Central memory CD8-positive, alpha-beta T cell (primary cell): Measurements from ENCODE around the gene BCL7A.
"Not testable (repeated sequence)": the region's sequence is repeated elsewhere in the genome, so short reads cannot be mapped to it uniquely, and the experiment has no call there.

Experiments
- ATAC-seq: fragments of 150-1000 bp; cut with Tn5 transposase; replicated peaks from 2 replicates; pipeline ENCODE4 v1.10.0; 2022; ENCODE audit warnings: mild to moderate bottlenecking, moderate FRiP score, moderate number of reproducible peaks; ENCODE audit not compliant: poor library complexity, severe bottlenecking; ENCODE audit errors: extremely low read depth
- DNase-seq, 2 donors: peaks; one replicate each; pipeline ENCODE4 v3.0.0; 2021; ENCODE audit warnings: low spot score in 2 of 2
- H3K27ac Mint-ChIP-seq: one replicate; pipeline ENCODE4 v1.8.0; 2022; ENCODE audit warnings: low read depth, mild to moderate bottlenecking, moderate library complexity, mixed read lengths
- H3K27me3 Mint-ChIP-seq: one replicate; pipeline ENCODE4 v1.8.0; 2022; ENCODE audit warnings: mixed read lengths
- H3K36me3 Mint-ChIP-seq: one replicate; pipeline ENCODE4 v1.8.0; 2022; ENCODE audit warnings: mild to moderate bottlenecking, moderate library complexity, mixed read lengths; ENCODE audit not compliant: insufficient read depth
- H3K4me1 Mint-ChIP-seq: one replicate; pipeline ENCODE4 v1.8.0; 2022; ENCODE audit warnings: mixed read lengths
- H3K4me3 Mint-ChIP-seq: one replicate; pipeline ENCODE4 v1.8.0; 2022; ENCODE audit warnings: mild to moderate bottlenecking, moderate library complexity, mixed read lengths
- H3K9me3 Mint-ChIP-seq: one replicate; pipeline ENCODE4 v1.8.0; 2022; ENCODE audit warnings: mixed read lengths

Gene BCL7A

DNA sequence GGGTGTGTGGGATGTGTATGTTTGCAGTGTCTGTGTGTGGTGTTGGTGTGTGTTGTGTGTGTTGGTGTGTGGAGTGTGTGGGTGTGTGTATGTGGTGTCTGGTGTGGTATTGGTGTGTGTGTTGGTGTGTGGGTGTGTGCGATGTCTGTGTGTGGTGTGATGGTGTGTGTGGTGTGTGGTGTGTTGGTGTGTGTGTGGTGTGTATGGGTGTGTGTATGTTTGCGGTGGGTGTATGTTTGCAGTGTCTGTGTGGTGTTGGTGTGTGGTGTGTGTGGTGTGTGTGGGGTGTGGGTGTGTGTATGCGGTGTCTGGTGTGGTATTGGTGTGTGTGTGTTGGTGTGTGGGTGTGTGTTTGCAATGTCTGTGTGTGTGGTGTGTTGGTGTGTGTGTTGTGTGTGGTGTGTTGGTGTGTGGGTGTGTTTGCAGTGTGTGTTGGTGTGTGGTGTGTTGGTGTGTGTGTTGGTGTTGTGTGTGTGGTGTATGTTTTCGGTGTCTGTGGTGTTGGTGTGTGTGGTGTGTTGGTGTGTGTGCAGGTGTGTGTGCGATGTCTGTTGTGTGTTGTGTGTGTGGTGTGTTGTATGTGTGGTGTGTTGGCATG lies 72.6 kb downstream of the BCL7A start:
- Mint-ChIP-seq H3K27me3 (no peaks in the 10 kb centered on the region), H3K4me3 (no peak overlapping the region), H3K27ac (no peak overlapping the region), H3K4me1 (peaks cover 30% of the 10 kb centered on the region), H3K36me3 (peaks cover 6% of the 10 kb centered on the region), H3K9me3 (no peaks in the 10 kb centered on the region)
- DNase-seq: no peak
- no peak for ATAC-seq

- DNase-seq (no peak), ATAC-seq (no peak)
- no peaks in the 10 kb centered on the region for H3K9me3 Mint-ChIP-seq
Measured at GRCh38 chr12:122094735-122095631, 73.3 kb downstream of the BCL7A start.

GRCh38 chr12:122096014-122096413 lies 74.3 kb downstream of the BCL7A start:
- H3K27ac Mint-ChIP-seq: no peak overlapping the region
- ATAC-seq (no peak), DNase-seq (no peak)
- H3K36me3 Mint-ChIP-seq: peaks cover 7% of the 10 kb centered on the region
- no peaks in the 10 kb centered on the region for H3K9me3 Mint-ChIP-seq
- H3K4me1 Mint-ChIP-seq: peaks cover 40% of the 10 kb centered on the region
- no peaks in the 10 kb centered on the region for H3K27me3 Mint-ChIP-seq
- no peak overlapping the region for H3K4me3 Mint-ChIP-seq

More at GRCh38 chr12:122094735-122095631, 73.3 kb downstream of the BCL7A start:
- Mint-ChIP-seq H3K27me3 (no peaks in the 10 kb centered on the region), H3K27ac (no peak overlapping the region), H3K4me1 (peaks cover 38% of the 10 kb centered on the region), H3K36me3 (peaks cover 7% of the 10 kb centered on the region), H3K4me3 (no peak overlapping the region)

DNA sequence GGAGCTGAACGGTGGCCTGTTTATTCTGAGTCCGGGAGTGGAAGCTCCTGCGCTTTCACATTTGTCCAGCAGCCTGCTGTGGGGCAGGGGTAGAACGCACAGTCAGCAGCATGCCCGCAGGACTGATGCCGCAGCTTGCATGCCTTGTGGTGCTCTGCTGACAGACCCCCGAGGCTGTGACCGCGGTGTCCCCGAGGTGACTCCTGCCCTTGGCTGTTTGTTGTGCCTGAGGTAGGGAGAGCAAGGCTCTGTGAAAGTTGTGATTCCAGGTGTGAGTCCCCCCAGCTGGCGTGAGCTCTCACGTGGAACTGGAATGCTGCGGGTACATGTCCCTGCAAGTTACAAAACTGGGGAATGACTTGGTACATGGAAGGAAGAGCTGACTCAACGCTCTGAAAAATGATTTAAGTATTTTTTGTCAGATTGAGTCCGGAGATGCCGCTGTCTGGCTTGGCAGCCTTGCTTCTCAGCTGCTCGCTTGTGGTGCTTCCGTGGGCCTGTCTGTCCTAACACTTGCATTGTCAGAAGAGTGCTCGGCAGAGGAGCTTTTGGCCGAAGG lies 75.0 kb downstream of the BCL7A start:
- Mint-ChIP-seq H3K4me1 (peaks cover 40% of the 10 kb centered on the region), H3K36me3 (peaks cover 9% of the 10 kb centered on the region)
- ATAC-seq: no peak

DNA sequence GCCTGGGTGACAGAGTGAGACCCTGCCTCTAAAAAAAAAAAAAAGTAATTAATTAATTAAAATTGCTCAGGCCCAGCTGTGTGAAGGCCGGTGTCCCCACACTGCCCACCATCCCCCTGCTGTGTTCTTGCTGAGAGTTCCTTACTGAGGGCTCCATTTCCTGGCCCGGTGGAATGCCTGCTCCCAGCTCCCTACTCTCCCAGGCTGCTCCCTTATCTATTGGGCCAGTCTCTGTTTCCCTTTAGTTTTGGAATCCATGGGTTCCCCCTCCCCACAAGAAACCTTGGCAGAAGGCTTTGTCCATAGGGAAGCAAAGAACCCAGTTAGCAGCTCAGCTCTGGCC lies 75.9 kb downstream of the BCL7A start:
- no peak for DNase-seq

More for the DNA sequence above, 75.0 kb downstream of the BCL7A start:
- Mint-ChIP-seq H3K27me3 (no peaks in the 10 kb centered on the region), H3K4me3 (no peak overlapping the region), H3K9me3 (no peaks in the 10 kb centered on the region), H3K27ac (no peak overlapping the region)
- no peak for DNase-seq

GRCh38 chr12:122097927-122098756 lies 76.5 kb downstream of the BCL7A start:
- H3K27me3 Mint-ChIP-seq: no peaks in the 10 kb centered on the region
- no peaks in the 10 kb centered on the region for H3K9me3 Mint-ChIP-seq
- H3K4me1 Mint-ChIP-seq: peaks cover 45% of the 10 kb centered on the region
- peak overlapping the region; percentile 8 for H3K4me3 Mint-ChIP-seq
- peak overlapping the region; percentile 81 for H3K27ac Mint-ChIP-seq
- DNase-seq (no peak), ATAC-seq (no peak)
- H3K36me3 Mint-ChIP-seq: peaks cover 10% of the 10 kb centered on the region

More for the DNA sequence above, 75.9 kb downstream of the BCL7A start:
- peak overlapping the region; percentile 8 for H3K4me3 Mint-ChIP-seq
- no peak for ATAC-seq
- H3K4me1 Mint-ChIP-seq: peaks cover 44% of the 10 kb centered on the region
- H3K27ac Mint-ChIP-seq: peak overlapping the region; percentile 76
- H3K27me3 Mint-ChIP-seq: no peaks in the 10 kb centered on the region
- H3K9me3 Mint-ChIP-seq: no peaks in the 10 kb centered on the region
- peaks cover 10% of the 10 kb centered on the region for H3K36me3 Mint-ChIP-seq

DNA sequence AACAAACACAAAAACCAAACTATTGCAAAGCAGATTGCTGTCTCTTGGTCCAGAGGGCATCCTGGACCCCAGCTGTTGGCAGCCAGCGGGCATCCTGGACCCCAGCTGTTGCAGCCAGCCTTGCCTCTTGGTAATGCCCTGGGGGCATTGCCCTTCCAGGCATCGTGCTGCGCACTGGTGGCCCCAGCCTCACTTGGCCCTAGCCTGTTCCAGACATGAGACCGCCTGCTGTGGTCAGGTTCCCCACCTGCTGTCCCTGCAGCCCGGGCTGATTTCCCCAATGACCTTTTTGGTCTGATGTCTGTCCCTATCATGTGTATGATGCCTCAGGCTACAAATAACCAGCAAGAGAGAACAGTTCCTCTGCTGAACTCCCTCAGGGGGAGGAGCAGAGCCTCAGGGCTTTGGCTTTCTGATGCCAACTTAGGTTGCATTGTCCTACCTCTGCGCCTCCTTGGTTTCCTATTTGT lies 77.6 kb downstream of the BCL7A start:
- ATAC-seq (peak; percentile 18), DNase-seq (no peak)
- Mint-ChIP-seq H3K27ac (peak overlapping the region; percentile 81), H3K4me1 (peaks cover 49% of the 10 kb centered on the region), H3K4me3 (no peak overlapping the region), H3K27me3 (no peaks in the 10 kb centered on the region), H3K9me3 (no peaks in the 10 kb centered on the region), H3K36me3 (peaks cover 10% of the 10 kb centered on the region)

- ATAC-seq (peak; percentile 70), DNase-seq (no peak)
Measured at GRCh38 chr12:122099856-122100255, 78.2 kb downstream of the BCL7A start.

GRCh38 chr12:122100568-122100967 lies 78.9 kb downstream of the BCL7A start:
- no peak for DNase-seq
- H3K9me3 Mint-ChIP-seq: no peaks in the 10 kb centered on the region
- peaks cover 10% of the 10 kb centered on the region for H3K36me3 Mint-ChIP-seq
- ATAC-seq: no peak
- H3K27me3 Mint-ChIP-seq: no peaks in the 10 kb centered on the region
- H3K27ac Mint-ChIP-seq: peak overlapping the region; percentile 68
- no peak overlapping the region for H3K4me3 Mint-ChIP-seq
- H3K4me1 Mint-ChIP-seq: peaks cover 59% of the 10 kb centered on the region

More at GRCh38 chr12:122099856-122100255, 78.2 kb downstream of the BCL7A start:
- peak overlapping the region; percentile 21 for H3K4me3 Mint-ChIP-seq
- no peaks in the 10 kb centered on the region for H3K27me3 Mint-ChIP-seq
- H3K4me1 Mint-ChIP-seq: peaks cover 54% of the 10 kb centered on the region
- H3K9me3 Mint-ChIP-seq: no peaks in the 10 kb centered on the region
- peak overlapping the region; percentile 68 for H3K27ac Mint-ChIP-seq
- H3K36me3 Mint-ChIP-seq: peaks cover 10% of the 10 kb centered on the region

GRCh38 chr12:122102331-122102730 lies 80.6 kb downstream of the BCL7A start:
- H3K27ac Mint-ChIP-seq: no peak overlapping the region
- no peak for ATAC-seq
- DNase-seq: no peak
- H3K27me3 Mint-ChIP-seq: no peaks in the 10 kb centered on the region
- H3K4me3 Mint-ChIP-seq: peak overlapping the region; percentile 19
- no peaks in the 10 kb centered on the region for H3K9me3 Mint-ChIP-seq
- H3K4me1 Mint-ChIP-seq: peaks cover 67% of the 10 kb centered on the region
- H3K36me3 Mint-ChIP-seq: peaks cover 12% of the 10 kb centered on the region

GRCh38 chr12:122104844-122105243 lies 83.2 kb downstream of the BCL7A start:
- H3K9me3 Mint-ChIP-seq: no peaks in the 10 kb centered on the region
- no peak for ATAC-seq
- H3K27ac Mint-ChIP-seq: peak overlapping the region; percentile 38
- peaks cover 57% of the 10 kb centered on the region for H3K4me1 Mint-ChIP-seq
- H3K36me3 Mint-ChIP-seq: peaks cover 6% of the 10 kb centered on the region
- no peaks in the 10 kb centered on the region for H3K27me3 Mint-ChIP-seq
- DNase-seq: no peak
- H3K4me3 Mint-ChIP-seq: no peak overlapping the region

GRCh38 chr12:122105496-122105895 lies 83.8 kb downstream of the BCL7A start:
- not testable (repeated sequence) for ATAC-seq, H3K9me3 Mint-ChIP-seq, DNase-seq, H3K27me3 Mint-ChIP-seq, H3K27ac Mint-ChIP-seq, H3K36me3 Mint-ChIP-seq
- peaks cover 51% of the 10 kb centered on the region for H3K4me1 Mint-ChIP-seq
- peak overlapping the region; percentile 36 for H3K4me3 Mint-ChIP-seq
